Fibroblast of lung (primary cell): ENCODE measurements around the gene GNG12. TPM values are rescaled to one million over a fixed set of nuclear protein-coding genes. Genes with fewer than 3 reads are reported as not detected.

Source experiments
- DNase-seq, 2 donors: peaks; one replicate each; pipeline versions ENCODE4 v3.0.0 to v3.0.0-alpha.2; 2010; ENCODE audit warnings: low read depth in 2 of 2
- H2AFZ ChIP-seq: 2 replicates; pipeline ENCODE4 v1.5.1; 2012; ENCODE audit warnings: low read length, control low read depth, inconsistent platforms
- H3K27ac ChIP-seq: 2 replicates; pipeline ENCODE4 v1.5.1; 2011; ENCODE audit warnings: low read length, control low read depth; ENCODE audit not compliant: insufficient read depth
- H3K27me3 ChIP-seq: 2 replicates; pipeline ENCODE4 v1.5.1; 2011; ENCODE audit warnings: mild to moderate bottlenecking, low read length; ENCODE audit not compliant: control insufficient read depth, insufficient read depth
- H3K36me3 ChIP-seq: 2 replicates; pipeline ENCODE4 v1.5.1; 2011; ENCODE audit warnings: low read length; ENCODE audit not compliant: control insufficient read depth, insufficient read depth
- H3K4me1 ChIP-seq: 2 replicates; pipeline ENCODE4 v1.5.1; 2011; ENCODE audit warnings: low read length; ENCODE audit not compliant: control insufficient read depth, insufficient read depth; ENCODE audit errors: extremely low read depth
- H3K4me2 ChIP-seq: 2 replicates; pipeline ENCODE4 v1.5.1; 2011; ENCODE audit warnings: low read length, control low read depth; ENCODE audit not compliant: insufficient read depth; ENCODE audit errors: extremely low read depth
- H3K4me3 ChIP-seq, 4 experiments: fragments of 200-600 bp in 1 of 4; sonication (generic) in 1 of 4; replicated peaks in 1 of 4; 2 replicates each; pipeline ENCODE4 v1.5.1; 2011 to 2016; ENCODE audit warnings: low read length in 4 of 4, low read depth in 3 of 4, mild to moderate bottlenecking in 3 of 4, control low read depth in 2 of 4, inconsistent platforms in 1 of 4, mixed read lengths in 1 of 4; ENCODE audit not compliant: insufficient read depth in 1 of 4; ENCODE audit errors: control extremely low read depth in 1 of 4
- H3K79me2 ChIP-seq: 2 replicates; pipeline ENCODE4 v1.5.1; 2012; ENCODE audit warnings: mild to moderate bottlenecking, low read length, inconsistent platforms; ENCODE audit not compliant: control insufficient read depth, insufficient read depth
- H3K9ac ChIP-seq: 2 replicates; pipeline ENCODE4 v1.5.1; 2011; ENCODE audit warnings: mild to moderate bottlenecking, low read length, control low read depth; ENCODE audit not compliant: insufficient read depth
- H3K9me3 ChIP-seq: 2 replicates; pipeline ENCODE4 v1.5.1; 2012; ENCODE audit warnings: low read depth, low read length; ENCODE audit not compliant: control insufficient read depth, insufficient read depth
- H4K20me1 ChIP-seq: 2 replicates; pipeline ENCODE4 v1.5.1; 2011; ENCODE audit warnings: low read length; ENCODE audit not compliant: control insufficient read depth, insufficient read depth; ENCODE audit errors: extremely low read depth
- CTCF ChIP-seq, 2 donors: IDR thresholded peaks in 1 of 2; conservative IDR thresholded peaks in 1 of 2; 1 replicate in 1 of 2; 2 replicates in 1 of 2; pipeline ENCODE4 v1.5.1; 2011 to 2012; ENCODE audit warnings: low read length in 2 of 2, control low read depth in 1 of 2, inconsistent platforms in 1 of 2, low read depth in 1 of 2, mild to moderate bottlenecking in 1 of 2
- EZH2 ChIP-seq: IDR thresholded peaks from 2 replicates; pipeline ENCODE4 v1.5.1; 2012; ENCODE audit warnings: low read length, control low read depth, mild to moderate bottlenecking; ENCODE audit errors: missing control alignments
- polyA plus RNA-seq, 2 donors: library from polyadenylated mRNA; depleted of rRNA in 1 of 2; stranded (reverse) in 1 of 2; unstranded in 1 of 2; fragments of >200 nt; gene quantifications; 2 replicates each; pipeline ENCODE4 v1.2.1, GENCODE V29; 2011 to 2012; ENCODE audit warnings: missing spikeins in 1 of 2
- total RNA-seq: library from RNA; depleted of rRNA; stranded (reverse); fragments of >200 nt; gene quantifications from 2 replicates; pipeline ENCODE4 v1.2.1, GENCODE V29; 2014

The GNG12 gene
- total and polyA plus RNA-seq, 2 donors (not counting 1 experiment from before 2014, with no cell fraction given), result 127 to 241 TPM

- no peak for TF ChIP-seq CTCF (conservative IDR thresholded peaks at IDR 0.05 in 1 of 2, IDR thresholded peaks at IDR 0.05 in 1 of 2; ENCODE audit: low read depth in 1 of 2, low read length in 2 of 2)
- TF ChIP-seq EZH2, result no peak
- H3K9me3 ChIP-seq, result no peaks in the 10 kb centered on the region
- no peak overlapping the region for H3K9ac ChIP-seq
- H4K20me1 ChIP-seq, result no peaks in the 10 kb centered on the region
- no peak overlapping the region for H3K4me2 ChIP-seq
- peaks cover 9% of the 10 kb centered on the region for H3K79me2 ChIP-seq
- no peaks in the 10 kb centered on the region for H3K36me3 ChIP-seq
- H3K4me1 ChIP-seq, result peaks cover 17% of the 10 kb centered on the region
- no peak overlapping the region for H2AFZ ChIP-seq
- no peak overlapping the region for H3K27ac ChIP-seq
- DNase-seq, result peak in 1 of 2 donors; percentile 77
- no peaks in the 10 kb centered on the region for H3K27me3 ChIP-seq
- H3K4me3 ChIP-seq, result no peak overlapping the region
Observed at GRCh38 chr1:67716800-67717199, 116.5 kb downstream of the GNG12 start.

- no peak overlapping the region for H3K27ac ChIP-seq
- H3K9ac ChIP-seq, result no peak overlapping the region
- TF ChIP-seq EZH2, result no peak
- no peak for TF ChIP-seq CTCF (conservative IDR thresholded peaks at IDR 0.05 in 1 of 2, IDR thresholded peaks at IDR 0.05 in 1 of 2; ENCODE audit: low read depth in 1 of 2, low read length in 2 of 2)
- DNase-seq, result no peak
- no peaks in the 10 kb centered on the region for H4K20me1 ChIP-seq
- no peak overlapping the region for H2AFZ ChIP-seq
- H3K36me3 ChIP-seq, result no peaks in the 10 kb centered on the region
- no peak overlapping the region for H3K4me2 ChIP-seq
- H3K4me3 ChIP-seq, result no peak overlapping the region
- peaks cover 21% of the 10 kb centered on the region for H3K4me1 ChIP-seq
- H3K9me3 ChIP-seq, result no peaks in the 10 kb centered on the region
- H3K79me2 ChIP-seq, result peaks cover 7% of the 10 kb centered on the region
- no peaks in the 10 kb centered on the region for H3K27me3 ChIP-seq
Observed at GRCh38 chr1:67715819-67716218, 117.4 kb downstream of the GNG12 start.

GRCh38 chr1:67713057-67713846, 120.0 kb downstream of the GNG12 start:
- H3K36me3 ChIP-seq, result no peaks in the 10 kb centered on the region
- H4K20me1 ChIP-seq, result no peaks in the 10 kb centered on the region
- H3K27me3 ChIP-seq, result no peaks in the 10 kb centered on the region
- H3K27ac ChIP-seq, result no peak overlapping the region
- H3K4me1 ChIP-seq, result peaks cover 28% of the 10 kb centered on the region
- TF ChIP-seq EZH2, result no peak
- TF ChIP-seq CTCF (conservative IDR thresholded peaks at IDR 0.05 in 1 of 2, IDR thresholded peaks at IDR 0.05 in 1 of 2; ENCODE audit: low read depth in 1 of 2, low read length in 2 of 2), result no peak
- no peak overlapping the region for H3K4me3 ChIP-seq
- no peak overlapping the region for H2AFZ ChIP-seq
- peak overlapping the region; percentile 78 for H3K4me2 ChIP-seq
- DNase-seq, result peak; percentile 84 to 89
- no peaks in the 10 kb centered on the region for H3K9me3 ChIP-seq
- no peak overlapping the region for H3K9ac ChIP-seq
- peaks cover 7% of the 10 kb centered on the region for H3K79me2 ChIP-seq
